GM21447 (cell line): ENCODE results near the gene KIFAP3.
"Not testable (repeated sequence)": the region's sequence is repeated elsewhere in the genome, so short reads cannot be mapped to it uniquely, and the experiment has no call there.

Experiments used
- ATAC-seq: cut with Tn5 transposase; IDR thresholded peaks from one replicate; pipeline ENCODE4 v1.9.1; 2021; ENCODE audit not compliant: unreplicated experiment

KIFAP3 gene

DNA sequence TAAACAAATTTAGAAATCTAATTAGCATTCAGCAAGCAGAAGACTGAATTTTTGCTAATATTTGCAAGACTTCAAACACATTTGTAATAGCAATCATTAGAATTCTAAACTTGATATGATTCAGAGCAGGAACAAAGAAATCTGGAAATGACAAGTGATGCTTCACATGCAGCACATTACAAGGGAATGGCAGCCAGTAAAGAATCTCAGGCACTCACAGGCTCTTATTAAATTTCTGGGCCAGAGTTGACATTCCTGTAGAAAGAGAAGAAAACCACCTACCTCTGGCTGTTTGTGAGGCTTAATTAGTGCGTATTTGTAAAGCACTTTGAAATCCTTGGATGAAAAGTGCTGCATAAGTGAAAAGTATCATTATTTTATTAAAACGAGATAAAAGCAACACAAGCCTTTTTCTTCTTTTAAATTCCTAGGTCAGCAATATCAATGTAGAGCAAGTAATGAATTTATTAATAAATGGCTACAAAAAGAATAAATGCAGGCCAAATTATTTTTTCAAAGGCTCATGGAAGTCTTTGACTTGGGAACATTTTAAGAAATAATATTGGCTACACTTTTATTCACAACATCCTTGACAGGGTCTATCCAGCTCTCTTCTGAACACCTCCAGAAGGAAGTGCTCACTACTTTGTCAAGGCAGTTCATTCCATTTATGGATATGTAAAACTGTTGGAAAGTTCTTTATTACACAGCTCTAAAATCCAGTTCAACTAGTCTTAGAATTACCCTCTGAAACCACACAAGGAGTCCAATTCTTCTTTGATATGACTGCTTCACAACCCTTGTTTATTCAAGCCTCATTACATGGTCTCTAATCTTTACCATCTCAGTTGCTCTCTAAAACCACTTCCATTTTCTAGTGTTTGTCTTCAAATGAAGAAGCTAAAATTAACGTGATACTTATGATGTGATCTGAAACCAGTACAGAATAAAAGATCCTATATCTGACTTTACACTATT lies 148.7 kb downstream of the KIFAP3 start:
- no peak for ATAC-seq

DNA sequence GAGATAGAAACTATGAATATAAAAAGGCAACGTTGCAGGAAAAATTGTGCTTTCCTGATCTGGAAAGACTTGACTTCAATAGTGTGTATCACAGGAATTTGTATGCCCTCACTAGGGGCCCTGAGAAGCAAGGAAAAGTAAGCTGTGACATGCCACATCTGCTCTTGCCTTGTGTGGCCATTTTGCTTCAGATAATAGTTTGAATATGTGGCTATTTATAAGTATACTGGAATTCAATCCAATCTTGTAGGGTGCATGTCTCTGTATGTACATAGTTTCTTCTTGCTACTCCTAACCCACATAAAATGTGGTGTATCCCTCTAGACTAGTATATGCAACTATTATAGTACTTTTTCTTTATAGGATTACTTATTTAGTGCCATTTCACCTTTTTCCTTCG lies 149.7 kb downstream of the KIFAP3 start:
- ATAC-seq, result no peak

DNA sequence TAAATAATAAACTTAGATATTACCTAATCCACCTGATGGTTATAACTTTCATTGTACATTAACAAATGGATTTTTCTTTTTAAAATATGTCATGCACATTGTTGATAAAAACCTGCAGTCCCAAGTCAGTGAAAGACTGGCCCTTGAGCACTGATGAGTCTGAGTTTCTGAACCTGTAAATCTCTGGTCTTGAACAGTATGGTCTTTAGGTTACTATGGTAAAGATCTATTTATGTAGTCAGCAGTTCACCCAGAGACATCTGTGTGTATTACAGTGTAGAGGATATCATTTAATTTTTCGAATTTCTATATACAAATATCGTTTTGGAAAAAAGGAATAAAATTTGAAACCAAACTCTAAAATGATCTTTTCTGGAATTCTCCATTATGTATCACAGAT lies 150.4 kb downstream of the KIFAP3 start:
- no peak for ATAC-seq

DNA sequence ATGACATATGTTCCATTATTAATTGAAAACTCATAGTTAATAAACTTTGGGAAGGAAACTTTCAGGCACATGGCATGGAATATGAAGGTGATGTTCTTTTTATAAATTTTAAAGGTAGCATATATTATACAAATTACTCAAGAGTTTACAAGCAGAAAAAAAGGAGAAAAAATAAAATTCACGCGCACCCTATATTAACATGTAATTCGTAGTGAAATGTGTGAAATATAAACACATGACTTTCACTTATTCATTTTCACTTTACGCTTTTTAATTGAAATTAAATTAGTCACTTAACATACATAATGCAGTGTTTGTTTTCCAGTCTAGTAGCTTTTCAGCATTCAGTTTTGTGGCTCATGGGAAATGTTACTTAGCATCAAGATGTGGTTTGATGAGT lies 153.4 kb downstream of the KIFAP3 start:
- no peak for ATAC-seq

DNA sequence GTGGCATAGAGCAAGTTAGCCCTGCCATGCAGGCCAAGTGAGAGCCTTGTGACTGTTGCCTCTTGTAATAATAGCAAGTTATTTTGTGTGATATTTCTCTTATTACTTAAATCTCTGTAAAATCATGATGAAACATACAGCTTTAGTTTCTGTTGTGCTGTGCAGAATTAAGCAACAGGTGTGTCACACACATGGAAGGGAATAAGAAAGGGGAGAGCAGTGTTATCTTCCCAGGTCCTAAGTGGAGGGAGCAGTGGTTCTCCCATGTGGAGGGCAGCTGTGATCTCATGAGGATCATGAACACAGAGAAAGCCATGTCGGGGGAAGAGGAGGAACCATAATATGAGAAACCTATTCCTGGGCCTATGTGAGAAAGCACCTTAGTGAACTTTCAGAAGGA lies 155.6 kb downstream of the KIFAP3 start:
- ATAC-seq, result no peak

DNA sequence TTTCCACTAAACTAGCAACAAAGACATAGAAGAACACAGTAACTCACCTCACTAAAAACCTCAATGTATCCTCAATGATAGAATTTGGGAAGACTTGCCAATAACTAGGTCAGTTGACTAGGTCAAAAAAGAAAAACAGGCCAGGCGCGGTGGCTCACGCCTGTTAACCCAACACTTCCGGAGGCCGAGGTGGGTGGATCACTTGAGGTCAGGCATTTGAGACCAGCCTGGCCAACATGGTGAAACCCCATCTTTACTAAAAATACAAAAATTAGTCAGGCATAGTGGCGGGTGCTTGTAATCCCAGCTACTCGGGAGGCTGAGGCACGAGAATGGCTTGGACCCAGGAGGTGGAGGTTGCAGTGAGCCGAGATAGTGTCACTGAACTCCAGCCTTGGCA lies 156.3 kb downstream of the KIFAP3 start:
- ATAC-seq, result not testable (repeated sequence)

DNA sequence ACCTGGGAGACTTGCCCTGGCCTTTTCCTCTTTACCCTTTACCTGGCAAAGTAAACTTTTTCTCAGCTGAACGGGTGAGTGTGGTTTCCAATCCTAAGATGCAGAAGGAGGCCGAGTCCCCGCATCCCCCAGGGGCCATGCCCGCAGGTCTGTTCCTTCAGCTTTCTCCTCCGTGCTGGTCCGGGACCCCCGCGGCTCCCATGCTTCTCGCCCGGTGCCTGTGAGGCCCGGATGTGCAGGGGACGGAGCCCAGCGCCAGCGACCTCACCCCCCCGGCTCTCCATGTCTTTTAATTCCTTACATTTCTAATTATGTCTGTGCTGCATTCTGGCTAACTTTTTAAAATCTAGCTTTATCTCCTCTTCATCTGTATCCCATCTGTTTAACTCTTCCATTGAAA lies 159.3 kb downstream of the KIFAP3 start:
- no peak for ATAC-seq

DNA sequence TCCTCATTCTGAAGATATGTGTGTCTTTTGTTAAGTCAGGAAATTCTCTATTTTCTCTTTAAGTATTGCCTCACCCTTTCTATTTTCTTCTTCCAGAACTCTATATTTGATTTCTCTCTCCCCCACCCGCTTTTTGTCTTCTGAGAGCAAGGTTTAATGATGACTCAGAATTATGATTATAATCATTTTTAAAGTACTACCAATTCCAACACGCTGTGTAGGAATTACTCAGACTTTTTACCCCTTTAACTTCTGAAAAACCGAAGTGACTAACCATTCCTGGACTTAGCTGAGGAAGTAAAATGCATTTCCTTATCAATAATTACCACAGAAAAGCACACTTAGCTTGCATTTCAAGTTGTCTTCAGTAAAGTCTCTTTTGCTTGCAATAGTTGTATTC lies 160.0 kb downstream of the KIFAP3 start:
- ATAC-seq, result no peak

DNA sequence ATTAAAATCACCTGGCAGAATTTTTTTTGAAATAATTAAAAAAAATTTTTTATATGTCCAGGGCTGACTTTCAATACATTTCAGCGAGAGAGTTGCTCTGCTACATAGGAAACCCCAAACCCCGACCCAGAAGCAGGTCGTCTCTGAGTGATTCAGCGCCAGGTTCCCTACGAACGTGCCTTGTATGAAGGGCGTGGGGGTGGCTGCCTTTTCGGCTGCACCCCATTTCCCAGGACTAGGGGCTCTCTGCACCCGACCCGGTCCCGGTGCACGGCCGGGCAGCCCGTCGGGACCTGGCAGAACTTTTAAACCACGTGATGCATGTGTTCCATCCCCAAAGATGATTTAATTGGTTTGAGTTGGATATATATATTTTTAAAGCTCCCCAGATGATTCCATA lies 165.0 kb downstream of the KIFAP3 start:
- ATAC-seq, result no peak

DNA sequence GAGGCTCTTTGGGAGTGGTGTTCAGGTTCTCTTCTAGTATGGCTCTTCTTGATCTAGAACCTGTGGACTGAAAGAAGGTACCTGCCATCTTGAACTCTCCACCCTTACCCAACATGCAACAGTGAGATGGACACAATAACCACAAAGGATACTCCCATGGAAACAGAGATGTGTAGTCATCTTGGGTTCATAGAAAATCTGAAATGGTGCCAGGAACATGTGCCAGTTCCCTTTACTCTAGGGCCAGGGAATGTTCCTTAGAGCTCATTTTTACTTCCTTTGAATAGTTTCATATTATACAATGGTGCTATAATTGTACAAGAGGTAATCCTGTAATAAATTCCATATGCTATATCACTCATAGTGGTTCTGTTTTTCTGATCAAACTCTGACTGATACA lies 167.6 kb downstream of the KIFAP3 start:
- ATAC-seq, result no peak

DNA sequence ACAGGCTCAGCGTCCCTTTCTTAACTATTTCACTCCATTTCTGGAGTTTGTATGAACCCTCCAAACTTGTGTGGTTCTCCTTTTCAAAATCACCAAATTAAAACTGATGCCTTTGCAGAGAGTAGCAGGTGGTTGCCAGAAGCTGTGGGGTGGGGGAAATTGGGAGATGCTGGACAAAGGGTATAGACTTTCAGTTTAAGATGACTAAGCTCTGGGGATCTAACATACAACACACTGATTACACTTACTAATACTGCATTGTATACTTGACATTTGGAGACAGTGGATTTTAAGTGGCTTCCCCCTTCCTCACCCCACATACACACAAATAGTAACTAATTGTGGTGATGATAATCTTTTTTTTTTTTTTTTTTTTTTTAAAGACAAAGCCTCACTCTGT lies 169.7 kb downstream of the KIFAP3 start:
- ATAC-seq, result no peak

DNA sequence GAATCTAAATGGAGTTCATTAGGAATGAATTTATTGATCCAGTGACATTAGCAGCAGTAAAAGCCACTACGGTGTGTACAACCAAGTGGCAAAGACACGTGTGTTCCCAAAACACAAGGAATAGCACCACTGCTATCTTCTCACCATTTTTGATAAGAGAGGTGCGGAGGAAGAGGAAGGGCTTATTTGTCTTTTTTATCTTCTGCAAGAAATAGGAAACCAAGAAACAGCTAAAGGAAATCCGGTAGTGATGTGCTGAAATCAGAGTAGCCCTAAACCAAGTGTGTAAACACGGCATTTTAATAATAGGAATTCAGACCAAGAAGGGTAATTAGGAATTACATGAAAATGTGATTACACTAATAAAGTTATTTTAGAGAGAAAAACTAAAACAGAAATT lies 171.7 kb downstream of the KIFAP3 start:
- ATAC-seq, result no peak

DNA sequence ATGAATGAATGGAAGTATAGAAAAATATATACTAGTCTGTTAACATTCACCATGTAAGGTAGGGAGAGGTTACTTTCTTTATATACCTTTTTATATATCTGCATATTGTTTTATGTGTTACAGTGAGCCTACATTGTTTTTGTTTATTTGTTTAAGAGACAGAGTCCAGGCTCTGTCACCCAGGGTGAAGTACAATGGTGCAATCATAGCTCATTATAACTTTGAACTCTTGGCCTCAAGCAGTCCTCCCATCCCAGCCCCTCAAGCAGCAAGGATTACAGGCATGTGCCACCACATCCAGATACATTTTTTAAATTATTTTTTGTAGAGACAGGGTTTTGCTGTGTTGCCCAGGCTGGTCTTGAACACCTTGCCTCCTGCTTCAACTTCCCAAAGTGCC lies 173.4 kb downstream of the KIFAP3 start:
- no peak for ATAC-seq

DNA sequence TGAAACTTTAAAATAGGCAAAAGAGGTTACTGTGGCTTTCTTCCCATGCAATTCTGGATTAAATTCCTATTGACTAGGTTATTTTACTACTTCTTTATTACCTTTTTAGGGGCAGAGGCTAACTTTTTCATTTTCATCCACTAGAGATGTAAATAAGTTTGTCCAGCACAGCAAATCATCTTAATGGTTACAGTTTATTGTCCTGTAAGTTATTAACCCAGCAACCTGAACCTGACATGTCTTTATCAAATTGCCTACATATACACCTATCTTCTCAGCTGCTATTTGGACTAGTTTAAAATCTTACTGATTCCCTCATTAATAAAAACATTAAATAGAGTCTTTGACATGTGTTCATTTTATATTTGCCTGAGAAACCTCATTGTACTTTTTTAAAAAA lies 173.9 kb downstream of the KIFAP3 start:
- no peak for ATAC-seq

DNA sequence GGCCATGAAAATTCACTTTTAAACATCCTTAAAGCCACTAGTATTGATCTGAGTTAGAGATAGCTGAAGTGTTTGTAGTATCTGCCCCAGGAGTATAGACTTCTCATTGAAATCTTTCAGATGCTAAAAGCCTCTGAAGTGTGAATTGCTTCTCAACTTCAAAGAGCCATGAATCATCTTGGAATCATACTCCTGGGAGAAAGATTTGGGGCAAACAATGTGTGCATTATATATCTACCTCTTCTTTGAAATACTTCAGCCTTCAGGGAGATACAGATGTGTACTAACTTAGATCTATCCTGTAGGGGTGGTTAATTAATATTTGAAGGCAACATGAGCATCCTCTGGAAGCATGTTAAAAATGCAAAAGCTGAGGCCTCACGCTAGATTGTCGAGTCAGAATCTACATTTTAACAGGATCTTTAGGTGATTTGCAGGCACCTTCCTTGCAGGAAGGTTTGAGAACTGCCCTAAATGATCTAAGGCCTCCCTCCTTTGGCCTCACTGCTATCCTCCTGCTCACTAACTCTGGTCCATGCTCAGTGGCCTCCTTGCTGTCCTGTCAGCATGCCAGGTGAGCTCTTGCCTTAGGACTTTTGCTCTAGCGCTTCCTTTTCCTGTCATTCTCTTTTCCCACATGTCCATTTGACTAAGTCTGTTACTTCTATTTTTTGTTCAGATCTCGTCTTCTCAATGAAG lies 174.8 kb downstream of the KIFAP3 start:
- no peak for ATAC-seq

DNA sequence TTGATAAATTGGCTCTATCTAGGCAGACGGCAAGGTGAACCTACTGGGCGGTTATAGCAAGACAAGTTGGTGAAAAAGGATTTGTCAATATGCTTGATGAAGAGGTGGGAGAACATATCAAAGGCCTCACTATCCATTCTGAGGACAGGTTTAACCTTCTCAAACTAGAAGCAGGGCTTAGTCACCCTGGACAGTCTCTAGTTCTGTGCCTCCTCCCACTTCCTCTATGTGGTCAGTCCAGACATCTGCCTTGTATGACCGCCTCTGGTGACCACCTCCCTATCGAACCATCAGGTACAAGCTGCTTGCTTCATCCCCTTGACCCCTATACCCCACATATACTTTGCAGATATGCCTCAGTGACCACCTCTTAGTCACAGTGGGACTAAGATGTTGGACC lies 178.5 kb downstream of the KIFAP3 start:
- no peak for ATAC-seq

DNA sequence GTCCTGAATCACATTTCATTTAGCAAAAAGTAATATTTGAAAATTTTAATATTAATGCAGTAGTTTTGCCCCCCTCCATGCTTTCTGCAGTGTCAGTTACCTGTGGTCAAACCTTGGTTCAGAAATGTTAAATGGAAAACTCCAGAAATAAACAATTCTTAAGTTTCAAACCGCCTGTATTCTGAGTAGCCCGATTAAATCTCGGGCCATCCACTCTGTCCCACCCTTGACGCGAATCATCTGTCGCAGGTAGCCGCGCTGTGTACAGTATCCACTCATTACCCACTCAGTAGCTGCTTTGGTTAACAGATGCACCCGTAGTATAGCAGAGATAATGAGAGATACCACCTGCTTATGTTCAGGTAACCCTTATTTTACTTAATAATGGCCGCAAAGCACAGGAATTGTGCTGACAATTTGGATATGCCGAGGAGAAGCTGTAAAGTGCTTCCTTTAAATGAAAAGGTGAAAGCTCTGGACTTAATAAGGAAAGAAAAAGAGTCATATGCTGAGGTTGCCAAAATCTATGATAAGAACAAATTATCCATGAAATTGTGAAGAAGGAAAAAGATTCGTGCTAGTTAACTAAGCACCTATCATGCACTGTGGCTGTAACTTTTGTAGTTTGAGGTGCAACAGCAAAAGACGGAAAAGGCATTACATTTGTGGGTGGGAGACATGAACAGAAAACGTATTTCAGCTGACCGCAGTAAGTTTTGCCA lies 179.9 kb downstream of the KIFAP3 start:
- no peak for ATAC-seq

DNA sequence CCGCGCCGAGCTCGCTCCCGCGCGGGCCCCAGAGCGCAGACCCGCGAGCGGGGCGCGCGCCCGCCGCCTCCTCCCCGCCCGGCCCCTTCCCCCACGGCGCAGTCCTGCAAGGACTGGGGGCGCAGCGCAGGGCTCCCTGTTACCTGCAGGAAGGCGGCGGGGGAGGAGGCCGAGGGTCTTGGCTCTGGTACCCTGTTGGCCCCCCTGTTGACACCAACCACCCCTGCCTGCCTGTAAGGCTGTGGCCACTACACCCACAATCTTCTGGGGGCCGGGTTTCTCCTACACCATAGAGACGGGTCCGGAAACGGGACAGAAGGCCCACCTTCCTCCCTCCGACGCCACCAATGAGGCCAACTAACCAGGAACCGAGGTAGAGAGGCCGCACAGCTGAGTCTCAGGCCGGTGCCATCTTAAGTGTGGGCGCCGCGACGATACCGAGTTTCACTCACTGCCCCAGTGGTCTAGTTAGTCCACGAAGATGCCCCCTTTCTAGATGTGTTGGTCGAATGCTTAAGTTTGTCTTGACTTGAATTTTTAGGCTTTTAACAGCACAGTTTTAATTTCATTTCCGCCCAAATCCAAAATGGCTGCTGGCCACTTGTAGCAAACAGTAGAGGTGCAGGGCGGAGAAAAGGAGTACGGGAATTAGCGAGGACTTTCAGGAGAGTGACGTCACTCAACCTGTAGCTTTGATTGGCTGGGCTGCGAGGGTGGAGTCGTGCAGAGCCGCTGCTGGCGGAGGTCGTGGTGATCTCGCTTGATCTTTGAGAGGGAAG lies 180.7 kb downstream of the KIFAP3 start, which contains the start of gene SCYL3:
TSS of gene SCYL3 (minus strand) at position 252 of the 779 bp plus-strand sequence. CDS start 5,056 bp downstream, outside the sequence.
- peak; percentile 87 for ATAC-seq

DNA sequence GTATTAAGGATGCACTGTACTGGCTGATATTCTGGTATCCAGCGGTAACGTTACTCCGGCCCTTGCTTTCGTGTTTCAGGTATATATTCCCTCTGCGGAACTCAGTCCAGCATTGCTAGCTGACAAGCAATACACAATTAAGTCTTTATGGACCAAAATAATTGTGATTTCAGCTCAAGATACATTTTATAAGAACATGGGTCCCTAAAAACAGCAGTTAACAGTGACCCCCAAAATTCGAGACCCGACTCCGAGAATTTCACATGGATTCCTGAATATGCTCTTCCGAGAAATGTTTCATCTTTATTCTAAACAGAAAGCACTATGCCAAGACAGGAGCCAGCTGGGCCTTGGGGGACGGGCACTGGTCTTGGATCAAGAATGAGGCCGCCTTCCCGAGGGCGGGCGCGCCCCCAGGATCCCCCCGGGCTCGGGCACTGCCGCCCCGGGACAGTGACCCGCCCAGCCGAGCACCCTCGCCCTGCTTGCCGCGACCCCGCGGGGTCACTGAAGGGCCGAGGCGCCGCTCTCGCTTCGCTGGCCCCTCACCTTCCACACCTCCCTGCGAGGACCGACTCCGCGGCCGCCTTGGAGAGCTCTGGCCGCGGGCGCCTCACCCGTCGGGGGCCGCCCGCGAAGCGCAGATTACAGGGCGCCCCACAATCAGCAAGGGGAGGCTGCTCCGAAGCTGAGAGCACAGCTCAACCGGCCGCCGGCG lies 181.4 kb downstream of the KIFAP3 start:
- peak; percentile 3 for ATAC-seq
